Activated naive CD4-positive, alpha-beta T cell treated with anti-CD3 and anti-CD28 coated beads, Interleukin-2, amount 10 ng/mL, durations not matched to agents 7 days and 5 days (primary cell): ENCODE results near the gene RHOF.

Experiments used
- CTCF ChIA-PET: fragments of 350-600 bp; sonication (Branson Sonifier 250); formaldehyde crosslinking; loops from one replicate; lab custom pipeline; 2021; ENCODE audit warnings: antibody characterized with exemption; lab: Charles Lee
- DNase-seq: peaks from one replicate; pipeline ENCODE4 v3.0.0-alpha.2; 2020
- H3K27ac Mint-ChIP-seq: one replicate; pipeline ENCODE4 v1.8.0; 2021; ENCODE audit warnings: mild to moderate bottlenecking, moderate library complexity, mixed read lengths
- H3K27me3 Mint-ChIP-seq: one replicate; pipeline ENCODE4 v1.8.0; 2021; ENCODE audit warnings: mild to moderate bottlenecking, mixed read lengths
- H3K36me3 Mint-ChIP-seq: one replicate; pipeline ENCODE4 v1.8.0; 2021; ENCODE audit warnings: mixed read lengths
- H3K4me1 Mint-ChIP-seq: one replicate; pipeline ENCODE4 v1.8.0; 2021; ENCODE audit warnings: mixed read lengths
- H3K4me3 Mint-ChIP-seq: one replicate; pipeline ENCODE4 v1.8.0; 2021; ENCODE audit warnings: mild to moderate bottlenecking, moderate library complexity, mixed read lengths
- H3K9me3 Mint-ChIP-seq: one replicate; pipeline ENCODE4 v1.8.0; 2021; ENCODE audit warnings: mixed read lengths

The RHOF gene

DNA sequence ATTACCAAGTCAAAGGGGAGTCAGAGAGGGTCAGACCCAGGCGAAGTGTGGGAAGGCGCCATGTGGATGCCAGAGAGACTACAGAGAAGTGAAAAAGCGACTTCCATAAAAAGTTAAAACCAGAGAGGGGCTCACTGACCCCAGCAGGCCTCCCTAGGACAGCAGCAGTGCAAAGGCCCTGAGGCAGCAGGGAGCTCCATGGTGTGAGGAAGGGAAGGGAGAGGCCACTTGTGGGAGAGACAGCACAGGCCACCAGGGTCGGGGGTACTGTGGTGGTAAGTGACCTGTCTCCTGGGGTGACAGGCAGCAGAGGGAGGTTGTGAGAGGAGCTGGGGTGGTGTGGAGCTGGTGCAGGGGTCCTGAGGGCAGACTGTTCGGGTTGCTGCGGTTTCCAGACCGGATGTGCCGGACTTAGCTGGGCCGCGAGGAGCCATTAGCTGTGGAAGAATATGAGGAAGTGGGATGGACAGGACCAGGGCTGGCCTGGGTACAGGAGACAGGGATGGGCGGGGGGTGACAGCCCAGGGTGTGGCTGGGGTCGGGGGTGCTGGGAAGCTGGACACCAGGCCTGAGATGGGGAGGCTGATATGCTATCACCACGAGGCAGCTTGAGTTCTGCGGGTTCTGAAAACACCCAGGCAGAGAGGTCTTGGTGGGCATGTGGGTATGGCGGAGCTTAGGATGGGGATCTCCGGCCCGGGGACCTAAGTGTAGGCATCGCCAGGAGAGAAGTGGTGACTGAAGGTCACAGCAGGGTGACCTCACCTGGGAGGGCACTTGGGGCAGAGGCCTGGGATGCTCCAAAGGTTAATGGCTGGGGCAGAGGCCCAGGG lies 33.0 kb upstream of the RHOF start:
- no peaks in the 10 kb centered on the region for H3K27me3 Mint-ChIP-seq

DNA sequence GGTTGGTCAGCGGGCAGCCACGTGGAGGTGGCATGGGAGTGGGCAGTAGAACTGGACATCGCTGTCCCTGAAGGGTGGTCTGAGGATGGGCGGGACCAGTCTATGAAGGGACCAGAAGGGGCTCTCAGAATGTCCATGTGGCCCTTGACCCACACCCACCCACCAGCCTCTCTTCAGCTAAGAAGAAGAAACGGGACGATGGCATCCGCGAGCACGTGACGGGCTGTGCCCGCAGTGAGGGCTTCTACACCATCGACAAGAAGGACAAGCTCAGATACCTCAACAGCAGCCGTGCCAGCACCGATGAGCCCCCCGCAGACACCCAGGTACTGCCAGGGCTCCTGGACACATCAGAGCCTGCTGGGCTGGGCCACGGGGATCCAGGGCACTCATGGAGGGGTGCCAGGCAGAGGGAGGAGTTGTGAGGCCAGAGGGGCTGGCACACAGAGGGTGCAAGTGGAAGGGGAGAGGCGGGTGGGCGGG lies 31.6 kb upstream of the RHOF start:
- no peak for DNase-seq
- H3K36me3 Mint-ChIP-seq = peaks cover 45% of the 10 kb centered on the region
- CTCF ChIA-PET = interaction anchor here (1.1 kb wide), 1 partner anchor 31 kb away, joined by 4 read pairs; no protein-coding TSS in a partner anchor
- H3K4me3 Mint-ChIP-seq = no peak overlapping the region
- no peaks in the 10 kb centered on the region for H3K4me1 Mint-ChIP-seq
- no peaks in the 10 kb centered on the region for H3K27me3 Mint-ChIP-seq
- H3K27ac Mint-ChIP-seq = no peak overlapping the region
- no peaks in the 10 kb centered on the region for H3K9me3 Mint-ChIP-seq

More for the DNA sequence above, 33.0 kb upstream of the RHOF start:
- Mint-ChIP-seq H3K9me3 (no peaks in the 10 kb centered on the region), H3K4me1 (no peaks in the 10 kb centered on the region), H3K27ac (peak overlapping the region; percentile 75), H3K36me3 (peaks cover 45% of the 10 kb centered on the region), H3K4me3 (no peak overlapping the region)
- CTCF ChIA-PET = interaction anchor here (0.8 to 1.5 kb wide), 4 partner anchors 11 to 62 kb away, joined by 3 to 7 read pairs (median 4); partner anchors contain the start of gene PSMD9
- DNase-seq = no peak

DNA sequence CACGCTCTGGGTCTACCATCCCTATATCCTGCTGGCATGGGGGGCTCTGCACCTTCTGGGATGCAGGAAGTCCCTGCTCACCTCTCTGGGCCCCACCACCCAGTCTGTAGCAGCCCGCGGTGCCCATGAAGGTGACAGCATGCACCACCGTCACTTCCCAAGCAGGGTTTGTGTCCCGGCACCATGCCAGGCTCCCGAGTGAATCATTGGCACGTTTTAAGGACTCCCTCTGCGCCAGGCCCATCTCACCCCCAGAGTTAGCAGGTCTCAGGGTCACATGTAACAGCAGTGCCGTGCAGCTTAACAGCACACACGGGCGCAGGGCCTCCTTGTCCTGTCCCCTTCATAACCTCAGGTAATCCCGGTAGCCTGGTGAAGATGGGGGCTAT lies 30.2 kb upstream of the RHOF start:
- peaks cover 47% of the 10 kb centered on the region for H3K36me3 Mint-ChIP-seq
- H3K9me3 Mint-ChIP-seq = no peaks in the 10 kb centered on the region
- no peaks in the 10 kb centered on the region for H3K4me1 Mint-ChIP-seq
- DNase-seq = no peak
- no peak overlapping the region for H3K27ac Mint-ChIP-seq
- no peak overlapping the region for H3K4me3 Mint-ChIP-seq
- H3K27me3 Mint-ChIP-seq = no peaks in the 10 kb centered on the region
- CTCF ChIA-PET = interaction anchor here (0.6 to 1.4 kb wide), 2 partner anchors 21 to 29 kb away, joined by 3 to 5 read pairs; no protein-coding TSS in a partner anchor

DNA sequence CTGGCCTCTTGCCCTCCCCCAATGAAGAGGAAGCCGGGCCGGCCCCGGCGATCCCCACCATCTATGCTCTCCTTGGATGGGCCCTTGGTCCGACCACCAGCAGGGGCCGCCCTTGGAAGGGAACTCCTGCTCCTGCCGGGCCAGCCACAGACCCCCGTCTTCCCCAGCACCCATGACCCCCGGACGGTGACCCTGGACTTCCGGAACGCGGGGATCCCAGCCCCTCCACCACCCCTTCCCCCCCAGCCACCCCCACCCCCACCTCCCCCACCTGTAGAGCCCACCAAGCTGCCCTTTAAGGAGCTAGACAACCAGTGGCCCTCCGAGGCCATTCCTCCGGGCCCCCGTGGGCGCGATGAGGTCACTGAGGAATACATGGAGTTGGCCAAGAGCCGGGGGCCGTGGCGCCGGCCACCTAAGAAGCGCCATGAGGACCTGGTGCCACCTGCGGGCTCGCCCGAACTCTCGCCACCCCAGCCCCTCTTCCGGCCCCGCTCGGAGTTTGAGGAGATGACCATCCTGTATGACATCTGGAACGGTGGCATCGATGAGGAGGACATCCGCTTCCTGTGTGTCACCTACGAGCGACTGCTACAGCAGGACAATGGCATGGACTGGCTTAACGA lies 29.7 kb upstream of the RHOF start:
- peaks cover 42% of the 10 kb centered on the region for H3K36me3 Mint-ChIP-seq
- no peaks in the 10 kb centered on the region for H3K9me3 Mint-ChIP-seq
- H3K27ac Mint-ChIP-seq = no peak overlapping the region
- no peaks in the 10 kb centered on the region for H3K27me3 Mint-ChIP-seq
- CTCF ChIA-PET = interaction anchor here (0.6 to 1.4 kb wide), 2 partner anchors 20 to 29 kb away, joined by 3 to 5 read pairs; no protein-coding TSS in a partner anchor
- no peak for DNase-seq
- H3K4me1 Mint-ChIP-seq = no peaks in the 10 kb centered on the region
- no peak overlapping the region for H3K4me3 Mint-ChIP-seq

DNA sequence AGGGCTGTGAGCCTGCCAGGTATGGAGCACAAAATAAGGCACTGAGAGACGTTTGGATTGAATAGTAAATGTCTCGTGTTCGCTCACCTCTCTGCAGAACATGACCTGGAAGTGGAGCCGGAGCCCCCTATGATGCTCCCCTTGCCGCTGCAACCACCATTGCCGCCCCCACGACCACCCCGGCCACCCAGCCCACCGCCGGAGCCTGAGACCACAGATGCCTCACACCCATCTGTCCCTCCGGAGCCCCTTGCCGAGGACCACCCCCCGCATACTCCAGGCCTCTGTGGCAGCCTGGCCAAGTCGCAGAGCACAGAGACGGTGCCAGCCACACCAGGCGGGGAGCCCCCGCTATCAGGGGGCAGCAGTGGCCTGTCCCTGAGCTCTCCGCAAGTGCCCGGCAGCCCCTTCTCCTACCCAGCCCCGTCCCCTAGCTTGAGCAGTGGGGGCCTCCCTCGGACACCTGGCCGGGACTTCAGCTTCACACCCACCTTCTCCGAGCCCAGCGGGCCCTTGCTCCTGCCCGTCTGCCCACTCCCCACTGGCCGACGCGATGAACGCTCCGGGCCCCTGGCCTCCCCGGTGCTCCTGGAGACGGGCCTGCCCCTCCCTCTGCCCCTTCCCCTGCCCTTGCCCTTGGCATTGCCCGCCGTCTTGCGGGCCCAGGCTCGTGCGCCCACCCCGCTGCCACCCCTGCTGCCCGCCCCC lies 29.1 kb upstream of the RHOF start:
- Mint-ChIP-seq H3K4me3 (no peak overlapping the region), H3K4me1 (no peaks in the 10 kb centered on the region), H3K27ac (no peak overlapping the region), H3K9me3 (no peaks in the 10 kb centered on the region), H3K27me3 (no peaks in the 10 kb centered on the region), H3K36me3 (peaks cover 46% of the 10 kb centered on the region)
- no peak for DNase-seq
- CTCF ChIA-PET = no interaction called here

DNA sequence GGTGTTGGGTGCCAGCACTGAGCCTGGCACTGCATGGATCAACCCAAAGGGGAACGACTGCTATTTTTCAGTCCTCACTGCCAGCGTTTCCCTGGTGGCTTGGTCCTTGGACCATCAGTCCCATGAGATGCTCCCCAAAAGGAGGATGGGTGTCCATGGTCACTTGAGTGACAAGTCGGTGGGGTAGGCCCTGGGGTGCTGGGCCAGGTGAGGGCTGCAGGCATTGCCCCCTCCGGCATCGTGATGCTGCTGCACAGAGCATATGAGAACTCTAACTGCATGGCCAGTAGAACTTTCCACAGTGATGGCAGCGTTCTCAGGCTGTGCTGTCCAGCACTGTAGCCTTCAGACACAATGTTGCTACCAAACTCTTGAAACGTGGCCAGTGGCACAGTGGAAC lies 26.6 kb upstream of the RHOF start:
- CTCF ChIA-PET = interaction anchor here (2.1 kb wide), 1 partner anchor 25 kb away, joined by 8 read pairs; no protein-coding TSS in a partner anchor
- peaks cover 44% of the 10 kb centered on the region for H3K36me3 Mint-ChIP-seq

DNA sequence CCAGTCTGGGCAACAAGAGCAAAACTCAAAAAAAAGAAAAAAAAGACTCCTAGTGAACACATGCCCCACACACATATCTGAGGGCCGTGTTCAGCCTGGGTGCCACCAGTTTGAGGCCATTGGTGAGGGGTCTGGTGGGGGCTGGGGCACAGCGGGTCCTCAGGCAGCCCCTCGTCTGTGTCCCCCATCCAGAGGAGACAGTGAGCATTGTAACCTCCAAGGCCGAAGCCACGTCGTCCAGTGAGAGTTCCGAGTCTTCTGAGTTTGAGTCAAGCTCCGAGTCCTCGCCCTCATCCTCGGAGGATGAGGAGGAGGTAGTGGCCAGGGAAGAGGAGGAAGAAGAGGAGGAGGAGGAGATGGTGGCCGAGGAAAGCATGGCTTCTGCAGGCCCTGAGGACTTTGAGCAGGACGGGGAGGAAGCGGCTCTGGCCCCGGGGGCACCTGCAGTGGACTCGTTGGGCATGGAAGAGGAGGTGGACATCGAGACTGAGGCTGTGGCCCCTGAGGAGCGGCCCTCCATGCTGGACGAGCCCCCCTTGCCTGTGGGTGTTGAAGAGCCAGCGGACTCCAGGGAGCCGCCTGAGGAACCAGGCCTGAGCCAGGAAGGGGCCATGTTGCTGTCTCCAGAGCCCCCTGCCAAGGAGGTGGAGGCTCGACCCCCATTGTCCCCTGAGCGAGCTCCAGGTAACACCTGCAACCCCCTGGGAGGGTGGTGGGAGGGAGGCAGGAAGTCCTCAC lies 25.9 kb upstream of the RHOF start:
- no peak overlapping the region for H3K4me3 Mint-ChIP-seq
- peaks cover 41% of the 10 kb centered on the region for H3K36me3 Mint-ChIP-seq
- no peaks in the 10 kb centered on the region for H3K27me3 Mint-ChIP-seq
- CTCF ChIA-PET = interaction anchor here (2.1 kb wide), 1 partner anchor 24 kb away, joined by 8 read pairs; no protein-coding TSS in a partner anchor
- H3K27ac Mint-ChIP-seq = no peak overlapping the region
- H3K9me3 Mint-ChIP-seq = no peaks in the 10 kb centered on the region
- no peak for DNase-seq
- peaks cover 2% of the 10 kb centered on the region for H3K4me1 Mint-ChIP-seq

More for the DNA sequence above, 26.6 kb upstream of the RHOF start:
- Mint-ChIP-seq H3K4me1 (peaks cover 2% of the 10 kb centered on the region), H3K4me3 (no peak overlapping the region), H3K9me3 (no peaks in the 10 kb centered on the region), H3K27me3 (no peaks in the 10 kb centered on the region), H3K27ac (no peak overlapping the region)
- no peak for DNase-seq

DNA sequence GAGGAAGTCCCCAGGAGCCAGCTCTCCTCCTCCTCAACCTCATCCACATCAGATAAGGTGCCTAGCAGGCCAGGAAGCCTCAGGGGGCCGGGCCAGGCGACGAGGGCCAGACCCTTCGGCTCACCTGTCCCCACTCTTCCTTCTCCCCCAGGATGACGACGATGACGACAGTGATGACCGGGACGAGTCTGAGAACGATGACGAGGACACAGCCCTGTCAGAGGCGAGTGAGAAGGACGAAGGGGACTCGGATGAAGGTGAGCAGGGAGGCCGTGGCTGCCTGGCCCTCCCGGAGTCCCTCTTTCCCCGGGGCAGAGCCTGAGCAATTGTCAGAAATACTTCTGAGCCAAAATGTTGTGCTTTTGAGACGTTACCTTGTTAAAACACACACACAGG lies 24.2 kb upstream of the RHOF start:
- CTCF ChIA-PET = interaction anchor here (16.5 kb wide), 1 partner anchor 20 kb away, joined by 575 read pairs; the partner anchor contains the start of genes RHOF and SETD1B

DNA sequence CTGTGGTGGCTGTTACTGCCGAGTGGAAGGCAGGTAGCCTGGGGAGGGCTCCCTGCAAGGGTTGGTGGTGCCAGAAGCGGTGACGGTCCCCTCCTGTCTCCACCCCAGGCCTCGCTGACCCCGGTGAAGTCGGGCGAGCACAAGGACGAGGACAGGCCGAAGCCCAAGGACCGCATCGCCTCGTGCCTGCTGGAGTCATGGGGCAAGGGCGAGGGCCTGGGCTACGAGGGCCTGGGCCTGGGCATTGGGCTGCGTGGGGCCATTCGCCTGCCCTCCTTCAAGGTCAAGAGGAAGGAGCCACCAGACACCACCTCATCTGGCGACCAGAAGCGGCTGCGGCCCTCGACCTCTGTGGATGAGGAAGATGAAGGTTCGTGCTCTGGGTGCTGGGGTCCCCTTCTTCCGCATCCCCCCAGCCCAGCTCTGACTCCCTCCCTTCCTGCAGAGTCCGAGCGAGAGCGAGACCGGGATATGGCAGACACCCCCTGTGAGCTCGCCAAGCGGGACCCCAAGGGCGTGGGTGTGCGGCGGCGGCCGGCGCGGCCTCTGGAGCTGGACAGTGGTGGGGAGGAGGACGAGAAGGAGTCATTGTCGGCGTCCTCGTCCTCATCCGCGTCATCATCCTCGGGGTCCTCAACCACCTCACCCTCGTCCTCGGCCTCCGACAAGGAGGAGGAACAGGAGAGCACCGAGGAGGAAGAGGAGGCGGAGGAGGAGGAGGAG lies 23.6 kb upstream of the RHOF start:
- CTCF ChIA-PET = interaction anchor here (16.5 kb wide), 1 partner anchor 20 kb away, joined by 575 read pairs; the partner anchor contains the start of genes RHOF and SETD1B
- Mint-ChIP-seq H3K27ac (no peak overlapping the region), H3K4me1 (peaks cover 21% of the 10 kb centered on the region), H3K4me3 (no peak overlapping the region), H3K9me3 (no peaks in the 10 kb centered on the region), H3K27me3 (no peaks in the 10 kb centered on the region), H3K36me3 (peaks cover 47% of the 10 kb centered on the region)
- DNase-seq = no peak

More for the DNA sequence above, 24.2 kb upstream of the RHOF start:
- H3K27me3 Mint-ChIP-seq = no peaks in the 10 kb centered on the region
- H3K4me3 Mint-ChIP-seq = no peak overlapping the region
- peak overlapping the region; percentile 24 for H3K27ac Mint-ChIP-seq
- no peaks in the 10 kb centered on the region for H3K9me3 Mint-ChIP-seq
- H3K36me3 Mint-ChIP-seq = peaks cover 45% of the 10 kb centered on the region
- peaks cover 15% of the 10 kb centered on the region for H3K4me1 Mint-ChIP-seq
- DNase-seq = no peak

DNA sequence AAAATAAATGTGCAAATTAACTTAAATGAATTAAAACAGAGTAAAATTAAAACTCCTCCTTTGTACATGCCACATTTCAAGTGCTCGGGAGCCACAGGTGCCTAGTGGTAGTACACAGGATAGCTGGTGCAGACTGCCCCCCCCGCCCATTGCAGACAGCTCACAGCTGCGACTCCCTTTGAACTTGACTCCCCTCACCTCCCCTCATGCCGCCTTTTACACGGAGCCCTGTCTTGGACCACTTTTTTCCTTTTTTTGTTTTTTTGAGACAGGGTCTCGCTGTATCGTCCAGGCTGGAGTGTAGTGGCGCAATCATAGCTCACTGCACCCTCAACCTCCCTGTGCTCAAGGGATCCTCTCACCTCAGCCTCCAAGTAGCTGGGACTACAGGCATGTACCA lies 21.8 kb upstream of the RHOF start:
- H3K27ac Mint-ChIP-seq = peak overlapping the region; percentile 70
- H3K4me1 Mint-ChIP-seq = peaks cover 36% of the 10 kb centered on the region
- peaks cover 49% of the 10 kb centered on the region for H3K36me3 Mint-ChIP-seq
- no peak overlapping the region for H3K4me3 Mint-ChIP-seq
- DNase-seq = no peak
- CTCF ChIA-PET = interaction anchor here (0.6 to 16.5 kb wide), 2 partner anchors 18 to 219 kb away, joined by 3 to 575 read pairs; partner anchors contain the start of genes RHOF and SETD1B
- H3K9me3 Mint-ChIP-seq = no peaks in the 10 kb centered on the region
- H3K27me3 Mint-ChIP-seq = no peaks in the 10 kb centered on the region

DNA sequence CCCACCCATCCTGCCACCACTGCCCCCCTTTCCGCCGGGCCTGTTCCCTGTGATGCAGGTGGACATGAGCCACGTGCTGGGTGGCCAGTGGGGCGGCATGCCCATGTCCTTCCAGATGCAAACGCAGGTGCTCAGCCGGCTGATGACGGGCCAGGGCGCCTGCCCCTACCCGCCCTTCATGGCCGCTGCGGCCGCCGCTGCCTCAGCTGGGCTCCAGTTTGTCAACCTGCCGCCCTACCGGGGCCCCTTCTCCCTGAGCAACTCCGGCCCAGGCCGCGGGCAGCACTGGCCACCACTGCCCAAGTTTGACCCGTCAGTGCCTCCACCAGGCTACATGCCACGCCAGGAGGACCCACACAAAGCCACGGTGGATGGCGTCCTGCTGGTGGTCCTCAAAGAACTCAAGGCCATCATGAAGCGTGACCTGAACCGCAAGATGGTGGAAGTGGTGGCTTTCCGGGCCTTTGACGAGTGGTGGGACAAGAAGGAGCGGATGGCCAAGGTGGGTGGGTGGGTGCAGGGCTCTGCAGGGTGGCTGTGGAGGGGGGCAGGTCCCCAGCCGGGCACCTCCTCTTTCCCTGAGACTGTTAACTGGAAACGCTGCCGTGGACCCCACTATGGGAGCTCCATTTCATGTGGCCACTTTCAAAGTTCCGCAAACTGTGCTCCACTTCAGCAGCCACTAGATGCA lies 21.1 kb upstream of the RHOF start:
- H3K27me3 Mint-ChIP-seq = no peaks in the 10 kb centered on the region
- DNase-seq = no peak

DNA sequence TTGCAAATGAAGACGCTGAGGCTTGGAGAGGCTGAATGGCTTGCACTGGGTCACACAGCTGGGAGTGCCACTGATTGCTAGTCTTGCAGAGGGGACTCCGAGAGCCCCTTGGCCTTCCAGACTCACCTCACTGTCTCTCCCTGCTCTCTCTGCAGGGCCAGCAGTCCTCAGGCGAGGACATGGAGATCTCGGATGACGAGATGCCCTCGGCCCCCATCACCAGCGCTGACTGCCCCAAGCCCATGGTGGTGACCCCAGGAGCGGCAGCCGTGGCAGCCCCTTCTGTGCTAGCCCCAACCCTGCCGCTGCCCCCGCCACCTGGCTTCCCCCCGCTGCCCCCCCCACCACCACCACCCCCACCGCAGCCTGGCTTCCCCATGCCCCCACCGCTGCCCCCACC lies 20.5 kb upstream of the RHOF start:
- peaks cover 53% of the 10 kb centered on the region for H3K36me3 Mint-ChIP-seq
- no peaks in the 10 kb centered on the region for H3K27me3 Mint-ChIP-seq
- CTCF ChIA-PET = interaction anchor here (1.3 to 16.5 kb wide), 2 partner anchors 17 to 74 kb away, joined by 3 to 575 read pairs; partner anchors contain the start of genes PSMD9, RHOF and SETD1B
- DNase-seq = no peak
- H3K4me3 Mint-ChIP-seq = peak overlapping the region; percentile 58
- no peak overlapping the region for H3K27ac Mint-ChIP-seq
- H3K4me1 Mint-ChIP-seq = peaks cover 44% of the 10 kb centered on the region
- no peaks in the 10 kb centered on the region for H3K9me3 Mint-ChIP-seq

More for the DNA sequence above, 21.1 kb upstream of the RHOF start:
- no peak overlapping the region for H3K4me3 Mint-ChIP-seq
- H3K9me3 Mint-ChIP-seq = no peaks in the 10 kb centered on the region
- CTCF ChIA-PET = interaction anchor here (16.5 kb wide), 1 partner anchor 17 kb away, joined by 575 read pairs; the partner anchor contains the start of genes RHOF and SETD1B
- peaks cover 52% of the 10 kb centered on the region for H3K36me3 Mint-ChIP-seq
- peak overlapping the region; percentile 28 for H3K27ac Mint-ChIP-seq
- peaks cover 38% of the 10 kb centered on the region for H3K4me1 Mint-ChIP-seq
